ENCODE data around the gene NKAPL. TPM values are rescaled to one million over a fixed set of nuclear protein-coding genes. Genes with fewer than 3 reads are reported as not detected.

Gene NKAPL
- polyA plus RNA-seq, 1 donor (not counting 4 experiments of a cell fraction or from before 2014, with no cell fraction given): 0.35 TPM

- H3K79me2 ChIP-seq (ENCODE audit: control insufficient read depth, insufficient read depth, low read length): peaks cover 14% of the 10 kb centered on the region
- DNase-seq (ENCODE audit: low read depth, low spot score): no peak
- H3K9ac ChIP-seq (ENCODE audit: control insufficient read depth, extremely low read depth, insufficient read depth, low read length): no peak overlapping the region
- dilution Hi-C loops (cut with MboI; ENCODE audit: extremely low pct_ligation_motif_present, low sequenced_read_pairs): no loop called here
- FAIRE-seq: no peak
- H3K4me2 ChIP-seq (ENCODE audit: control insufficient read depth, extremely low read depth, insufficient read depth, low read depth, low read length): no peak overlapping the region
- peaks cover 18% of the 10 kb centered on the region for H3K4me1 ChIP-seq (ENCODE audit: control insufficient read depth, extremely low read depth, insufficient read depth, low read length)
- H2AFZ ChIP-seq (ENCODE audit: control insufficient read depth, low read length): no peak overlapping the region
- H4K20me1 ChIP-seq (ENCODE audit: control insufficient read depth, extremely low read depth, insufficient read depth, low read length): no peaks in the 10 kb centered on the region
- no peaks in the 10 kb centered on the region for H3K9me3 ChIP-seq (ENCODE audit: control insufficient read depth, low read depth, low read length)
- H3K4me3 ChIP-seq (ENCODE audit: control insufficient read depth in 2 of 3, extremely low read depth in 1 of 3, insufficient read depth in 2 of 3, low read depth in 1 of 3, low read length in 3 of 3): no peak overlapping the region
- H3K27me3 ChIP-seq (ENCODE audit: control insufficient read depth, extremely low read depth, insufficient read depth, low read length): peaks cover under 1% of the 10 kb centered on the region
- no peak overlapping the region for H3K27ac ChIP-seq (ENCODE audit: control insufficient read depth, insufficient read depth, low read length)
- H3K9me1 ChIP-seq (ENCODE audit: control insufficient read depth, extremely low read depth, insufficient read depth, low read length): no peaks in the 10 kb centered on the region
- H3K36me3 ChIP-seq (ENCODE audit: control insufficient read depth in 2 of 2, extremely low read depth in 1 of 2, insufficient read depth in 2 of 2, low read length in 2 of 2): no peaks in the 10 kb centered on the region
- TF ChIP-seq CTCF (optimal IDR thresholded peaks at IDR 0.05 in 1 of 3, IDR thresholded peaks at IDR 0.05 in 1 of 3, conservative IDR thresholded peaks at IDR 0.05 in 1 of 3; ENCODE audit: extremely low read depth in 1 of 3, insufficient read depth in 2 of 3, low read length in 3 of 3) (no peak), EZH2 (IDR thresholded peaks at IDR 0.05; ENCODE audit: low read length) (no peak)
These were observed 5.0 kb upstream of the NKAPL start for GRCh38 chr6:28254121-28254519.

GRCh38 chr6:28257042-28257441 lies 2.1 kb upstream of the NKAPL start:
- no peaks in the 10 kb centered on the region for H3K9me1 ChIP-seq (ENCODE audit: control insufficient read depth, extremely low read depth, insufficient read depth, low read length)
- DNase-seq (ENCODE audit: low read depth, low spot score): no peak
- peaks cover 5% of the 10 kb centered on the region for H3K27me3 ChIP-seq (ENCODE audit: control insufficient read depth, extremely low read depth, insufficient read depth, low read length)
- H2AFZ ChIP-seq (ENCODE audit: control insufficient read depth, low read length): no peak overlapping the region
- no peaks in the 10 kb centered on the region for H4K20me1 ChIP-seq (ENCODE audit: control insufficient read depth, extremely low read depth, insufficient read depth, low read length)
- dilution Hi-C loops (cut with MboI; ENCODE audit: extremely low pct_ligation_motif_present, low sequenced_read_pairs): no loop called here
- H3K9me3 ChIP-seq (ENCODE audit: control insufficient read depth, low read depth, low read length): peaks cover 4% of the 10 kb centered on the region
- H3K4me2 ChIP-seq (ENCODE audit: control insufficient read depth, extremely low read depth, insufficient read depth, low read depth, low read length): no peak overlapping the region
- FAIRE-seq: no peak
- no peak overlapping the region for H3K4me3 ChIP-seq (ENCODE audit: control insufficient read depth in 2 of 3, extremely low read depth in 1 of 3, insufficient read depth in 2 of 3, low read depth in 1 of 3, low read length in 3 of 3)
- H3K4me1 ChIP-seq (ENCODE audit: control insufficient read depth, extremely low read depth, insufficient read depth, low read length): peaks cover 11% of the 10 kb centered on the region
- no peak for TF ChIP-seq CTCF (optimal IDR thresholded peaks at IDR 0.05 in 1 of 3, IDR thresholded peaks at IDR 0.05 in 1 of 3, conservative IDR thresholded peaks at IDR 0.05 in 1 of 3; ENCODE audit: extremely low read depth in 1 of 3, insufficient read depth in 2 of 3, low read length in 3 of 3)
- TF ChIP-seq EZH2 (IDR thresholded peaks at IDR 0.05; ENCODE audit: low read length): no peak
- H3K79me2 ChIP-seq (ENCODE audit: control insufficient read depth, insufficient read depth, low read length): no peaks in the 10 kb centered on the region
- no peak overlapping the region for H3K9ac ChIP-seq (ENCODE audit: control insufficient read depth, extremely low read depth, insufficient read depth, low read length)
- H3K27ac ChIP-seq (ENCODE audit: control insufficient read depth, insufficient read depth, low read length): no peak overlapping the region
- H3K36me3 ChIP-seq (ENCODE audit: control insufficient read depth in 2 of 2, extremely low read depth in 1 of 2, insufficient read depth in 2 of 2, low read length in 2 of 2): no peaks in the 10 kb centered on the region
